Activated CD4-positive, alpha-beta T cell treated with anti-CD3 and anti-CD28 coated beads, Interleukin-2, Interleukin-4, amounts not matched to agents 100 ng/mL and 50 ng/mL, durations not matched to agents 16 hours and 8 hours (primary cell): ENCODE results near the gene ZNF609.

ENCODE experiments used
- DNase-seq: peaks from one replicate; pipeline ENCODE4 v3.0.0-alpha.2; 2020; ENCODE audit warnings: low spot score

Gene ZNF609

GRCh38 chr15:64544450-64544849 is 84.1 kb downstream of the ZNF609 start:
- no peak for DNase-seq

DNA sequence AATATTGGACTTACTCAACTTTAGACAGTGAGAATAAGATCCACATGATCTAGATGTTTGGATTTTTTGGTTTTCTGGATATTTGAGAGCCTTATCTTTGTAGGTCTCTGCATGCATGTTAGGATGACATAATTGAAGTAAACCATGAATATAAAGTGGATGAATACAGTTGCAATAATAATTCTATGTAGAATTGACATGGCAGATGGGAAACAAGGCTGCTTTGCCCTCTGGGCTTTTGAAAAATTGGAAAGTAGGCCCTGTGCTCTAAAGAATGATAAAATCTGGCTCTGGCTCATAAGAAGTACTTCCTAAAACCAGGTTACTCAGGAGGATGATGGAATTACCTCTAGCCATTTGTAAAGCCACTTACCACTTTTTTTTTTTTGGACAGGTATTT is 86.9 kb downstream of the ZNF609 start:
- no peak for DNase-seq

- DNase-seq = no peak
Measured at GRCh38 chr15:64548235-64548634, 87.9 kb downstream of the ZNF609 start.

DNA sequence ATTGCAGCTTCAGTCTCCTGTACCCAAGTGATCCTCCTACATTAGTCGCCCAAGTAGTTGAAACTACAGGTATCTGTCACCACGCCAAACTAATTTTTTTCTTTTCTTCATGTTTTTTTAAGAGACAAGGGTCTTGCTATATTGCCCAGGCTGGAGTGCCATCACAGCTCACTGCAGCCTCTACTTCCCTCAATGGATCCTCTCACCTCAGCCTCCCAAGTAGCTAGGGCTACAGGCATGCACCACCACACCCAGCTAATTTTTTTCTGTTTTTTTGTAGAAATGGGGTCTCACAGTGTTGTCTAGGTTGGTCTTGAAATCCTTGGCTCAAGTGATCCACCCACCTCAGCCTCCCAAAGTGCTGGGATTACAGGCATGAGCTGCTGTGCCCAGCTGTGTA is 89.5 kb downstream of the ZNF609 start:
- DNase-seq = no peak

- DNase-seq = no peak
Measured at GRCh38 chr15:64552281-64552948, 92.0 kb downstream of the ZNF609 start.

DNA sequence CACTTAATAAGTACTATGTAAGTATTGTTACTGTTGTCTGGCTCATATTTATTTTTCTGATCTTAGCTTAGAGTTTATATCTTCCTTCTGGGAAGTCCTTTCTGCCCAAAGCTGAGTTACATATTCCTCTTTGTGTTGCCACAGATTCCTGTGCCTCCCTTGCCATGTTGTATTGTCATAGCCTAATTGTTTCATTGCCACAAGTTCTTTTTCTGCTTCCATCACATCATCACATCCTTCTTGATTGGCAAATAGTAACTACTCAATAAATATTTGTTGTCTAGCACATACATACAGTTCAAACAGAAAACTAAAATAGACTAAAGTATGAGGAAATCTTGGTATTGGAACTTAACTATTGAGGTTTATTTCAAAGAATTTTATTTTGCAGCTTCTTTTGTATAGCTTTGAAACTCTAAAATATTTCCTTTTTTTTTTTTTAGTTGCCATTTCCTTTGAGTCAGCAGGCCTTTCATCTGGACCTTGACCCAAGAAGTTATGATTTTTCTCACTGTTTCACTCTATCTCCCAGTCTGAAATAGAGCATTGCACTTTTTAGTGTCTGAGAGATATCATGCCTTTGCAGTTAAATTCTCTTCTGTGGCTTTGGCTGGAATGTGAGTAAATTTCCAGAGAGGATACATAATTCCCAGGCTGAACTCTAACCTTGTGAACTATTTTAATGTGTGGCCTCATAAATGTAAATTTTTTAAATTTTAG is 98.2 kb downstream of the ZNF609 start:
- no peak for DNase-seq

GRCh38 chr15:64559243-64559642 is 98.9 kb downstream of the ZNF609 start:
- no peak for DNase-seq

DNA sequence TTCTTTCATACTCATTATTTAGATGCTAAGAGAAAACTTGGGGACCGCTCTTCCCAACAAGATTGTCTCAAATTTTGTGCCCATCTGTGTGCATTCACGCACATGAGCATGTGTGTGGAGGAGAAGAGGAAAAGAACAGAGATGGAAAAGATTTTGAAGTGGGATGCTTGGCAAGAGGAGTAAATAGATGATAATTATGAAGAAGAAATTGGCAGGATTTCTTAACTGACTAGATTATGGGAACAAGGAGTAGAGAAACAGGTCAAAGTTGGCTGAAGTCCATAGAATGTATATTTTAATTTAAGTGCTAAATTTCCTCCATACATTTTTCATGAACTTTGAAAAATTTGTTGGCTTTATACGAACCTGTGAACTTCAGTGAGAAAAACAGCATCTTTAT is 100.1 kb downstream of the ZNF609 start:
- no peak for DNase-seq

DNA sequence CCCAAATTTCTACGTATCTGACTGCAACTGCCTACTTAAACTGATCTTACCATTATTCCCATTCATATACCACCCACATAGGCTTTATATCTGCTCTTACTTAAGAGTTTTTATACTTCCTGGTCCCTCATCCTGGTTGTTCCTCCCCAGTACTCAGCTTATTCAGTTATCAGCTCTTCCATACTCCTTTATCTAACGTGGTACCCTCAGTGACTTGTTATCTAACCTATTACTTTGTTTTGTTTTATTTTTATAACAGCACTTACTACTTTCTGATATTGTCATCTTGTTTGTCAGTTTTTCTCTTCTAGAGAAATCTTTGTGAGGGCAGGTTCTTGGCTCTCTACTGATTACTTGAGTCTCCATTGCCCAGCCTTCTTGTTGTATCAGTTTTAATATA is 100.6 kb downstream of the ZNF609 start:
- DNase-seq = no peak

DNA sequence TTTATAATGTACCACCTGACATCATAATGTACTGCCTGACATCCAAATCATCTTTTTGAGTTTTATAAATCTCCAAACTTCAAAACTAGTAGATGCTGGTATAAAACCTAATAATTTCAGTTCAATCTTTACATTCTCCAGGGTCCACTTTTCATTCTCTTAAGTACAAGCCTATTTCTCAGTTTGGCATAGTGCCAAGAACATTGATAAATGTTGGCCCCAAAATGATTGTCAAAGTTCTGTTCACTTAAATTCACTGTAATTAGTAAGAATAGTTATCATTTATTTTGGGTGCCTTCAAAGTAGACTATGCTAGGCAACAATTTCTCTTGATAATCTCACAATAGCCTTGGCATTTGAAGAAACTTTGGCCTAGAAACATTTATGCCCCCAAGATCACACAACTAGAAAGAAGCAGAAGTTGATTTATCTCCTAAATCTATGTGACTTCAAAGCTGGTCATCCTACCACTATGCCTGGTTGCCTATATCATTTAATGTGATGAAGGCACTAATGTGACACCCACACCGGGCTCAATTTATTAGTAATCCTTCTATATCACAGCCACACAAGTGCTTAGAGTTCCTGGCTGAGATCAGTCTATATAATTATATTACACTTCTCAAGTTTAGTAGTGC is 101.7 kb downstream of the ZNF609 start:
- no peak for DNase-seq

- no peak for DNase-seq
Measured at GRCh38 chr15:64566102-64566501, 105.7 kb downstream of the ZNF609 start.

- no peak for DNase-seq
Measured at GRCh38 chr15:64566629-64567427, 106.5 kb downstream of the ZNF609 start.

DNA sequence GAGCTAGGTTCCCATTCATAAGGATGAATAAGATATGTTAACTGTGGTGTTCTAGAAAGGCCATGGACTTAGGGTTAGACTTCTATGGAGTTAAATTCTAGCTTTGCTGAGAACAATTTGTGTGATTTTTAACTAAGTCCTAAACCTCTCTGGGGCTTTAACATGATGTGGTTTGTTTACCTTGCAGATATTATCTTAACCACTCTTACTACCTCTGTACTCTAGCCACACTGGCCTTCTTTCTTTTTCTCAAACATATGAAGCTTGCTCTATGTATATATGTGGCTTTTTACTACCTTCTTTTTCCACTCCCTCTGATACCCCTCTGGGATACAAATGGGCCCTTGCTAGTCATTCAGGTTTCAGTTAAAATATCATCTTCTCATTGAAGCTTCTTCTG is 108.4 kb downstream of the ZNF609 start:
- no peak for DNase-seq

DNA sequence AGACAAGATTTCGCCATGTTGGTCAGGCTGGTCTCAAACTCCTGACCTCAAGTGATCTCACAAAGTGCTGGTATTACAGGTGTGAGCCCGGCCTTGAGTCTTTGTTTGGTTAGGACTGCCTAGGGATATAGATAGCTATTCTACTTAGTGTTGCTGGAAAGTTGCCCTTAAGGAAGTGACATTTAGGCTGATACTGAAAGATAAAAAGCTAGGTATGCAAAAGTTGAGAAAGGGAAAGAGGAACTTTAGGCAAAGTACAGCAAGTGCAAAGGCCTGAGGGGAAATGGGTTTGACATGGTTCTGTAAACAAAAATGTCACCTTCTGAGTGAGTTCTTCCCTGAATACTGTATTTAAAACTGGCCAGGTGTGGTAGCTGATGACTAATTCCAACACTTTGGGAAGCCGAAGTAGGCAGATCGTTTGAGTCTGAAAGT is 111.5 kb downstream of the ZNF609 start:
- no peak for DNase-seq

- DNase-seq = no peak
Measured at GRCh38 chr15:64572856-64573255, 112.5 kb downstream of the ZNF609 start.

- no peak for DNase-seq
Measured at GRCh38 chr15:64574301-64575017, 114.1 kb downstream of the ZNF609 start.

DNA sequence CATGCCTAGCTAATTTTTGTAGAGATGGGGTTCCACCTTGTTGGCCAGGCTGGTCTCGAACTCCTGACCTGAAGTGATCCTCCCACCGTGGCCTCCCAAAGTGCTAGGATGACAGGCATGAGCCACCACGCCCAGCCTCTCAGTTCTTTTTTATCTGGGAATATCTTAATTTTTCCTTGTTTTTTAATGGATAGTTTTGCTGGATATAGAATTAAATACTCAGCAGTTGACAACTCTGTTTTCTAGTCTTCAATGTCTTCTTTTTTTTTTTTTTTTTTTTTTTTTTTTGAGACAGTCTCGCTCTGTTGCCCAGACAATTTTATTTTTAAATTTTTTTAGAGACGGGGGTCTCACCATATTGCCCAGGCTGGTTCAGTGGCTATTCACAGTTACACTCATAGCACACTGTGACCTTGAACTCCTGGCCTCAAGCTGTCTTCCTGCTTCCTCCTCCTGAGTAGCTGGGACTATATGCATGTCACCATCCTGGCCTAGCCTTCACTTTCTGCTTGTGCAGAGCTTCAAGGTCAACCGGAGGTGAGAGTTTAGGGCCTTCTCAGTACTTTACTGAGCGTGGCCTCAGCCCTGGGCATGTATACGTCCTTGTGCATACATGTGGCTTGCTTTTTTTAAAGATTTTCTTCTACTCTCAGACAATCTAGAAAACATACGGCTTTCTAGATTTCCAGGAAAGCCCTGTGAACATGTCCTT is 120.5 kb downstream of the ZNF609 start:
- no peak for DNase-seq

DNA sequence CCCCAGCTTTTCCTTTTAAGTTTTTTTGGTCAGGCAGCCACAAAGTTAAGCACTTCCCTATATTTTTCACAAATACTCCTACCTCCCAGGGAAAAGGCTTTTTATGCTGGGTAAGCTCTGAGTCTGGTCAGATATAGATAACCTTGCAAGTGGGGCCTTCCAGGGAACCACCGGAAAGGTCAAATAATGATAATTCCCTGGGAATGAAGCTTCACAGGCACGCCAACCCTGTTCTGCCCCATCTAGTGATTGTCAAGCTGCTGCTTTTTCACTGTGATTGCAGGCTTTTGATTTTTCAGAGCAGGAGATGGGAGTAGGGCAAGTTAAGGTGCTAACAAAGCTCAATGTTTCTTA is 121.0 kb downstream of the ZNF609 start:
- DNase-seq = no peak

- DNase-seq = no peak
Measured at GRCh38 chr15:64582202-64582601, 121.8 kb downstream of the ZNF609 start.

- no peak for DNase-seq
Measured at GRCh38 chr15:64583519-64583918, 123.1 kb downstream of the ZNF609 start.

DNA sequence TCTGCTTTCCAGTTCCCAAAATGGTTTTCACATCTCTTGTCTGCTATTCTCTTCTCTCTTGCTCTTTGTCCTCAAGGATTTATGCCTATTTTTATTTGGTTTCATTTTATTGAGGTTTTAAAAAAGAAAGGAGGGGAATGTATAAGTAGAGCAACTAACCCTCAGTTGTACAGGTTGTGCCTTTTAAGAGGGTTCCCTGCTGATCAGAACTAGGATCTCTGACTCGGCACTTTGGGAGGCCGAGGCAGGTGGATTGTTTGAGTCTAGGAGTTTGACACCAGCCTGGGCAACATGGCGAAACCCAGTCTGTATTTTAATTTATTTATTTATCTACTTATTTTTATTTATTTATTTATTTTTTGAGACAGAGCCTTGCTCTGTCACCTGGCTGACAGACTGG is 123.6 kb downstream of the ZNF609 start:
- no peak for DNase-seq
